ENCODE results near the gene TMCO4.
"Not testable (repeated sequence)": the region's sequence is repeated elsewhere in the genome, so short reads cannot be mapped to it uniquely, and the experiment has no call there.

TMCO4 gene

DNA sequence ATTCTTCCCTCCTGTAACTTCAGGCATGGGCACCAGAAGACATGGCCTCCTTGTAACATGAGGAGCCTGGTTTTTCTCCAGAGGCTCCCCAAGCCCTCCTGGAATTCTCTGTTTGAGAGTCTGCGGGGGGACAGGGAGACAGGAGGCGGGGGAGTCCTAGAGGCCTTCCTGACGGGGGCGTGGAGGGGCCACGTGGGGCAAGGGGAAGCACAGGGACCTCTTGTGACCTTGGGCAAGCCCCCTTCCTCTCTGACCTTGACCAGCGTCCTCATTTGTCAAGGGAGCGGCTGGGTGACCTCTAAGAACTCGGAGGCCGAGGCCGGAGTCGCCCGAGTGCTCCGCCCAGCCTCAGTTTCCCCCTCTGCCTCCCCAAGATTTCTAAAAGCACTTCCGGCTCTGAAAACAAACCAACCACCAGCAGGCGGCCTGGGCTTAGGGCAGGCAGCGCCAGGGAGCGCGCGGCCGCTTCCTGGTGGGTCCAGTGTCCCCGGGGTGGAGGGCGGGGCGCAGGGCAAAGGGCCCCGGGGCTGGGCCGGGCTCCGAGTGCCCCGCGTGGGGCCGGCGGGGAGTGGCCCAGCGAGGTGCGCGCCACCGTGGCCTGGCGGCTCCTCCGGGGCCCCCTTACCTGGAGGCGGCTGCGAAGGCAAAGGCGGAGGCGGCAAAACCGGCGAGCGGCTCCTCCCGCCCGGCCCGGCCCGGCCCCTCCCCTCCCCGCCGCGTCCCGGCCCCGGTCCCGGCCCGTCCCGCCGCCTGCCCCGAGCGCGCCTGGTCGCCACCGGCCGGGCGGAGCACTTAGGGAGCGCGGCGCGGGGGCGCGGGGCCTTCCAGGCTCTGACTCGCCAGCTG is at the start of gene TMCO4:
TMCO4 (minus strand) TSS at position 687 of the 846 bp plus-strand sequence. CDS start 19,158 bp downstream, outside the sequence.
- DNase-seq: peak in 2 of 3 experiments; percentile 40 to 47

DNA sequence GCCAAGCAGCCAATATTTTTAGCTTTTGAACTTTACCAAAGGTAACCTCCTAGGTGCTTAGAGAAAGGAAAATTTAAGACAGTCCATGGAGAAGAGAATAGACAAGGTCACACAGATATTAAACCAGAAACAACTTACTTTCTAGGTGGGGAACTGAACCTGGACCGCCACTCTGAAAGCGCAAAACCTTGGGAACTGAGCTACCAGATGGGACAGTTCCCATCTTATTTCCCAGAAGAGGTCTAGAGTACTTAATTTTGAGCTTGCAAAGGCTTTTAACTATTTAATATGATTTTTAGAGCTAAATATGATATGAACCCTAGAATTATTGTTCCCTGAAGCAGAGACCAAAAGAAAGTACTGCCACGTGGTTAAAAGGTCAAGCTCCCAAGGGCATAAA is 49.6 kb upstream of the TMCO4 start:
- DNase-seq: not testable (repeated sequence)

DNA sequence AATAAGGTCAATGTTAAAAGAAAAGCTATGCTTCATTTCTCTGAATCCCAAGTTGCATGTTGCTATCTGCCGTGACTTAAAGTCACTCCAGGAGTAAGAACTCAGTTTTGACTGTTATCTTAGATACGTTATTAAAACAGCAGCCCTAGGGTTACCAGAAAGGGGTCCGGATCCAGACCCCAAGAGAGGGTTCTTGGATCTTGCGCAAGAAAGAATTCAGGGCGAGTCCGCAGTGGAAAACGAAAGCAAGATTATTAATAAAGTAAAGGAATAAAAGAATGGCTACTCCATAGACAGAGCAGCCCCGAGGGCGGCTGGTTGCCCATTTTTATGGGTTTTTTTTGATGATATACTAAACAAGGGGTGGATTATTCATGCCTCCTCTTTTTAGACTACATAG is 47.6 kb upstream of the TMCO4 start:
- not testable (repeated sequence) for DNase-seq

DNA sequence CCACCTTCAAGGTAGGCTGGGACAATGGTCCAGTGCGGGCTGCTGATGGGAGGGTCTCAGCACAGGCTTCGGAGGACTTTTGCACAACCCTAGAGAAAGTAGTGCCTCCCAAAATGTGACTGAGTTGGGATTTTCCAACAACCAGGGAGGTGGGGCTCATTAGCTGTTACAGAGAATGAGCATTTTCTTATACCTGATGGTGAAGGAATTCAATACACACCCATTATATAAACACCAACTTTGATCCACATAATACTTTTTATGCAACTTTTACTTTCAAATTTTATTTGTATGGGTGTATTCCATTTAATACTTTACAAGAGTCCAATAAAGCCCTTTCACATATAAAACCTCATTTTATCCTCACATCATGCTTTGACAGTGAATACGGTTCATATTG is 46.6 kb upstream of the TMCO4 start:
- no peak for DNase-seq

DNA sequence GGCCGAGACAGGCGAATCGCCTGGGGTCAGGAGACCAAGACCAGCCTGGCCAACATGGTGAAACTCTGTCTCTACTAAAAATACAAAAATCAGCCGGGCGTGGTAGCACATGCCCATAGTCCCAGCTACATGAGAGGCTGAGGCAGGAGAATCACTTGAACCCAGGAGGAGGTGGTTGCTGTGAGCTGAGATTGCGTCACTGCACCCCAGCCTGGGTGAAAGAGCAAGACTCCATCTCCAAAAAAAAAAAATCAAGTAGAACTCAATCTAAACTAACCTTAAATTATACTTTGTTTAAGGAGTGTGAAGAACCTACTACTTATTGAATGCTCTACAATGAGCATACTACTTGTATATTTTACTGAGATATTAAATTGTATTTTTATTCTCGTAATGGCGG is 45.8 kb upstream of the TMCO4 start:
- no peak for DNase-seq

DNA sequence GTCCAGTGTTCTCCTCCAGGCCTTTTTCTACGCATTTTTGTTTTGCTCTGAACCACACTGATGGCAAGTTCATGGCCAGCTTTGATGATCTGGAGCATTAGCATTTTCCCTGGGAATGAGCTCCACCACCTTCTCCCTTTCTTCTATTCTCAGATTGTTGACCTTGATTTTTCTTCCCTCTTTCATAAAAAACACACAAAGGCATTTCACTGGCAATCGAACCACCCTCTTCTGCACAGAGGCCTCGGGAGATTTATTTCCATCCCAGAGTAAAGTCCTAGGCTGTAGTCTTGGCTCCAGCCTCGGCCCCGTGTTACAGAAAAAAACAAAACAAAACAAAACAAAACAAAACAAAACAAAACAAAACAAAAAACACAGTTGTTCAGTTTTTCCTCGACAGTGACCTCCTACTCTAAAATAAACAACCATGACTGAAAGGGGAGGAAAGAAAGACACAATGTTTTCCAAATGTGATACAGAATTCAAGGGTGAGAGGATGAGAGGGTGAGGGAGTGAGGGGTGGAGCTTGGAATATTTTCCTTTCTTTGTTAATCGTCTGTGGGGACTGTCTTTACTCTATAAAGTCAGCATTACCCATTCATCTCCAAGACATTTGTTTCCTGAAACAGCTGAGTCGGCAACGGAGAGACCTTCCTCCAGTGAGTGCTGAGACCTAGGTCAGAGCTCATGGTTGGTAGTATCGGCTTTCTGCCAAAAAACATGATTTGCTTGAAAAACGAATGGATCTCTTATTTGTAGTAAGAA is 45.2 kb upstream of the TMCO4 start:
- DNase-seq: no peak

DNA sequence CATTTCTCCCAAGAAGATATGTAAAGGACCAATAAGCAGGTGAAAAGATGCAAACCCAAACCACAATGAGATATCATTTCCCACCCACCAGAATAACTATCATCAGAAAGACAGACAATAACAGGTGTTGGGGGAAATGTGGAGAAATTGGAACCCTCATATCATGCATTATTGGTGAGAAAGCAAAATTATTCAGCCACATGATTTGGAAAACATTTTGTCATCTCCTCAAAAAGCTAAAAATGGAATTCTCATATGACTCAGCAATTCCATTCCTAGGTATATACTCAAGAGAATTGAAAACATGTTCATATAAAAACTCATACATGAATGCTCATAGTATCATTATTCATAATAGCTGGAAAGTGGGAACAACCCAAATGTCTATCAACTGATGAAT is 40.5 kb upstream of the TMCO4 start:
- DNase-seq: no peak

DNA sequence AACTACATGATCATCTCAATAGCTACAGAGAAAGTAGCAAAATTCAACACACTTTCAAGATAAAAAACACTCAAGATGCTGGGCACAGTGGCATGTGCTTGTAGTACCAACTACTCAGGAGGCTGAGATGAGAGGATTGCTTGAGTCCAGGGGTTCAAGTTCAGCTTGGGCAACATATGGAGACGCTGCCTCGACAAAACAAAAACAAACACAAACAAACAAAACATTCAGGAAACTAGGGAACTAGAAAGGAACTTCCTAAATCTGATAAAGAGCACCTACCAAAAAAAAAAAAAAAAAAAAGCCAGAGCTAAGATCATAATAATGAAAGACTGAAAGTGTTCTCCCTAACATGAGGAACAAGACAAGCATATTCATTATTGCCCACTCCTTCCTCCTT is 38.1 kb upstream of the TMCO4 start:
- DNase-seq: no peak

DNA sequence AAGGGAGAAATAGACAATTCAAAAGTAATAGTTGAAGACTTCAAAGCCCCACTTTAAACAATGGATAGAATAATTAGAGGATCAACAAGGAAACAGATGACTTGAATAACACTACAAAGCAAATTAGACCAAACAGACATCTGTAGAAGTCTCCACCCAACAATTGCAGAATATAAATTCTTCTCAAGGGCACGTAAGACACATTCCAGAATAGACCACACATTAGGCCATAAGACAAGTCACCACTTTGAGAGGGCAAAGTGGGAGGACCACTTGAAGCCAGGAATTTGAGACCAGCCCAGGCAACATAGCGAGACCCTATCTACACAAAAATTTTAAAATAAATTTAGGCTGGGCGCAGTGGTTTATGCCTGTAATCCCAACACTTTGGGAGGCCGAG is 35.9 kb upstream of the TMCO4 start:
- DNase-seq: no peak

DNA sequence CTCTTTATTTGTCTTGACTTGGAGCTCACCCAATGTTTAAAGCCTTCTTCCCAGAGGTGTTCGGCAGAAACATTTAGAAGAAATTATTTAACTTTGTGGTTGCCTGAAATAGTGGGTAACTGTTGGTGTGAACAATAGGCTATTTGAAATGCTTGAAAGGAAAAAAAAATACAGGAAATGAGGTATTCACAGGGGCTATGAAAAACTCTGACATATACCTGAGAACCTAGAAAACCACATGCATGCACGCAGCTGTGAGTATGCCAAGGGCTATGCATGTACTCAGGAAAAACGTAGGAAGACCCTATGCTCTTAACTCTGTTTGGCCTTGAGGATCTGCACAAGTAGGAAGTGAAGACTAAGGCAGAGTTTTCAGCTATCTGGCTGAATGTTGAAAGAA is 31.7 kb upstream of the TMCO4 start:
- no peak for DNase-seq

DNA sequence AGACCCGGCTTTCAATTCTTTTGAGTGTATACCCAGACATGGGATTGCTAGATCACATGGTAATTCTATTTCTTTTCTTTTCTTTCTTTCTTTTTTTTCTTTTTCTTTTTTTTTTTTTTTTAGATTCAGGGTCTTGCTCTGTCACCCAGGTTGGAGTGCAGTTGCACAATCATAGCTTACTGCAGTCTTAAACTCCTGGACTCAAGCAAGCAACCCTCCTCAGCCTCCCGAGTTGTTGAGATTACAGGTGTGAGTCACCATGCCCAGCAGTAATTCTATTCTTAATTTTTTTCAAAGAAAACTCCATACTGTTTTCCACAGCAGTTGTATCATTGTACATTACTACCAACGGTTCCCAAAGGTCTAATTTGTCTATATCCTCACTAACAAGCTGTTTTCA is 28.8 kb upstream of the TMCO4 start:
- no peak for DNase-seq

DNA sequence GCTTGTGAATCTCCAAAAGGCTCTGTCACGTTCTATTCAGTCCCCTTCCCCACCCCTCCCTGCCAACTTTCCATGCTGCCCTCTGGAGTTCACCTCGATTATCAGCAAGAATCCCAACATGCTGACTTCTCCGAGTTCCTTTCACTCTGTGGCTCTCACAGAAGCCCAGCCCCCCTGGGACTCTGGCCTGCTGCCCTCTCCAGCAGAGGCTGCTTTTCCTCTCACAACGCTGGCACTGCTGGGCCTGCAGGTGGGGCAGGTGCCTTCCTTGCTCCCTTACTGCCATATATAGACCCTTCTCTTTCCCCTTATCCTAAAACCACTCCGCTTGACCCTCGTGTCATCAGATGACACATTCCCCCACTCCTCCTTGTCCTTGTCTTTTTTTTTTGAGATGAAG is 25.6 kb upstream of the TMCO4 start:
- DNase-seq: no peak

DNA sequence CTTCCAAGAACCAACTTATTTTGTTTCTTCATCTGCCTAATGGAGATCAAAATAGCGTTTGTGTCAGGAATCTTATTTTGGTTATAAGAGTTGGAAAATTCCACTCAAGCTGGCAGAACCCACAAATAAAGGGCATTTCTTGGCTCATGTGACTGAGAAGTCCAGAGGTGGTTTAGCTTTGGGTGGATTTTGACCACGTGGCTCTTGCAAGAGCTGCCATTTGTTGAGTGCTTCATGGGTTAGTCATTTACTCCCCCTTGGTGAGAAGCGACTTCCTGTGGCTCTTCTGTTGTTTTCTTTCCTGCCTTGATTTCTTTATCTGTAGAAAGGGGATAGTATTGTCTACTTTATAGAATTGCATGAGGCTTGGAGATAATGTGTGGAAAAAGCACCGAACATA is 24.8 kb upstream of the TMCO4 start:
- no peak for DNase-seq

DNA sequence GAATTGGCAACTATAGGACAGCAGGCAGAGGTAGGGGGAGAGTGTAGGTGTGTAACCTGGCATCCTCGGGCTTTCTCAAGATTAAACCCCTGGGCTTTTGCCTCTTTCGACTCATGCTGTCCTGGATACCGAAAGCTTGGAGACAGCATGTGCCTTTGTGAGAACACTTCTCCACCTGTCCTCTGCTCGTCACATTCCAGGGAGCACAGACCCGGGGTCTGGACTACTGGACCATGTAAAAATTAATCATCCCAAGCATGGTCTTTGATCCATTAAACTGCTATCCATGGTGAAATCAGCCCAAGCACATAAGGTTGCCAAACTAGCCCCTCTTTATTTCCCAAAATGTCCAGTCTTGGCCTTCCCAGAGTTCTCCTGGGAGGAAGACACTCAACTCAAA is 24.3 kb upstream of the TMCO4 start:
- DNase-seq: no peak

DNA sequence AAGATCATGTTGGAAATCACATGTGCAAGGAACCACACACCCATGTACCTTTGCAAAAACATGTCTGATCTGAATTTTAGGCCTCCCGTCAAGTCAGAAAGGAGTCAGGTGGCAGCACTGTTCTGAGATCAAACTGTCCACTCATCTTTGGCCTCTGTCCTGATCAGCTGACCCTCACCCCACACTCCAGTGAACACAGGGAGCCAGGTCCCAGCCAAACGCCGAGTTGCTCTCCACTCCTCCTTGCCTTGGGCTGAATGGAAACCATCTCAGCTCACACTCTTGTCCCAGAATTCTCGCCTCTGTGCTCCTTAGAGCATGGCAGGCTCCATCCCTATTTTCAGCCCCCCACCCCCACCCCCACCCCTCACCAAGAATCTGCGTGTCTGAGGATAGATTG is 20.0 kb upstream of the TMCO4 start:
- no peak for DNase-seq

DNA sequence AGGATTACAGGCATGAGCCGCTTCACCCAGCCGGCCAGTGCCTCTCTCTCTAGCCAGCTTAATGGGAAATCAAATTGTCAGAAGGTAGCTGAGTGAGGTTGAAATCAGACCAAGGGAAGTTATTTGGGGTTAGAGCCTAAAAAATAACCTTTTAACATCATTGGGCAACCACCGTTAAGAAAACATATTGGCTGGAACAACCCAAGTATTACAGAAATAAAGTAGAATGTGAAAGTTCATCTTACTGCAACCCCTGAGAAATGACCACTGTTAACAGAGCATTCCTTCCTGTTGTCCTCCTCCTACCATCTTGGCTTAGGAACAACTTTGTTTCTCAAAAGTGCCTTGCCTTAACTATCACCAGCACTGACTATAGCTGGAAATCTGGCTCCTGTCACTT is 18.6 kb upstream of the TMCO4 start:
- DNase-seq: no peak

DNA sequence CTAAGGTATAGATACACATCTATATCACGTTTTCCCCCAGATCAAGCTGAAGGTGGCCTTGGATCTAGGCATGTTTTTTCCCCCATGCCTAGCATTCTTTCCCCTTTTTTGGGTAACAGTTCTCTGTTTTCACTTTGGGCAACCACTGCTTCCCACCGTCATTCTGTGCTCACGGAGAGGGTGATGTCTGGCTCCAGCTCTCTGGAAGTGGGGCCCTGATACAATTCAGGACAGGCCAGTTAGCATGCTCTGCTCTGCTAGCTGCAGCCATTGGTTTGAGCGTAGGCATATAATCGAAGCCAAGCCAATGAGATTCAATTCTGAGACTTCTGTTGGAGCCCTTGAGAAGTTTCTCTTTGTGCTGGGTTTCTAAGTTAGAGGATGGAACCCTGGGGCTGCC is 17.4 kb upstream of the TMCO4 start:
- DNase-seq: no peak

DNA sequence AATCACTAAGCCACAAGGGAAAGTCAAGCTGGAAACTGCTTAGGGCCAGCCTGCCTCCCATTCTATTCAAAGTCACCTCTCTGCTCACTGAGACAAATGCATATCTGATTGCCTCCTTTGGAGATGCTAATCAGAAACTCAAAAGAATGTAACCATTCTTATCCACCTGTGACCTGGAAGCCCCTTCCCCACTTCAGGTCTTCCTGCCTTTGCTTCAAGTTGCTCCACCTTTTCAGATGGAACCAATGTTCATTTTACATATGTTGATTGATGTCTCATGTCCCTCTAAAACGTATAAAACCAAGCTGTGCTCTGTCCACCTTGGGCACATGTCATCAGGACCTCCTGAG is 17.0 kb upstream of the TMCO4 start:
- not testable (repeated sequence) for DNase-seq

DNA sequence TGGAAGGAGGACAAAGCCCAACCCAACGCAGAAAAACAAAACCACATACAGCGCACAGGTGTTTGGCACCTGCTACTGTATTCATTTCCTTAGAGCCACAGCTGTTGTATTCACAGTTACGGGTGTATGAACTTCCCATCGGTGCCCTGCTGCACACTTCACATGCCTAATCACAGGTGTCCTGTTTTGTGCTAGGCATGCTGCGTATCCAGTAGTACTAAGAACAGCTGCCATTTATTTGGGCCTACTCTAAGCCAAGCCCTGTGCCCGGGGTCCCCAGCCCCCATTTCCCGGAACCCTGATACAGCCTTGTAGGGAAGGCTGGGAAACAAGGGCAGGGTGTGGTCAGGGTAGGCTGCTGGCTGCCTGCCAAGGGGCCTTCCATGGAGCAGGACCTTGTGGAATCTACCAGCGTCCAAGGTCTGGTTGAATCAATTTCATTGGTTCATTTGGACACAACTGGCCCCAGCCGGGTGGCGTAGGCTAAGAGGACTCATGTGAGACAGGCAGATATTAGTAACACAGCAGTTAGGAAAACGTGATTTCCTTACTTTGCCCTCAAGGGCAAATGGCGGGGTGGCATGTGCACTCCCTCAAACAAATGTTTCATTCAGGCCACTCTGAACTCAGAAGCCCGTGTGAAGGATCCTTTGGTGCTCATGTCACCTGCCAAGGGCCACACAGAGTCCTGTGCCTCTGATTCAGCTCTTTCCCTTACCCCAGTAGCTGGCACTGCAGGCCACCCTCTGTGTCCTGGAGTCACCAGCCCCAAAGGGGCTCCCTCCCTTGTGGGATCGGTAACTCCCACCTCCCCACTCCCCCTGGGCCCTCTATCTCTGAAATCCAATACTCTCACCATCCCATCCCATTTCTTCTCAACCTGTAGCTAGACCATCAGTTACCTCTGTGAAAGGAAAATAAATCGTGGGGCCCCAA is 16.4 kb upstream of the TMCO4 start:
- peak; percentile 60 to 86 (median 83) for DNase-seq

DNA sequence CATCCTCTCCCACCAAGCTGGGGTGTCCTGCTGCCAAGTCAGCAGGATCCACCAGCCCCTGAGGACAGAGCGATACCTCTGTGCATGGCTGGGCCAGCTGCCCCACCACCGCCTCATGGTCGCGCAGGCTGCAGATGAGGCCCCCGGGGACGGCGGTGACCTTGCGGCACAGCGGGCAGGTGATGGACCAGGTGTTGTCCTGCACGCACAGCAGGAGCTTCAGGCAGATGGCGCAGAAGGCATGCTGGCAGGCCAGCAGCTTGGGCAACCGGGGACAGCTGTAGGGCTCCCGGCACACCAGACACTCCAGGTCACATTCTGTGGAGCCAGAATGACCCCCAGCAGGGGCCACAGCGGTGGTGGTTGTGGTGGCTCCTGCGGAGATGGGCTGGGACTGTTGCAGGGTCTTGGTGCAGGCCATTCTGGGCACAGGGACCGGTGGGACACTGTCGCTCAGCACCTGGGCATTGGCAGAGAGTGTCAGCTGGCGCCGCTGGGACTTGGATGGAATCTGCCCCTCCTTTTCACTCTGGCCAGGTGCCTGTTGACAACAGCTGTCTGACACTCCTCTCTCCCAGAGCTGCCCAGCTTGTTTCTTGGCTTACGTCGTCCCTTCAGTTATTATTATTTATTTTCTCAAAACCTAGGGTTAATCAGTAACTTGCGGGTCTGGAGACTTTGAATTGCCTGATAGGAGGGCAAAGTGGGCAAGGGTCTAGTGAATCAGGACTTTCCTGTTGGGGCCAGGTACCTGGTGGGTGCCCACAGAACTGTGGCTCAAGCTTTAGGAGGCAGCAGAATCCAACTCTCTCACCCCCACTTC is 15.2 kb upstream of the TMCO4 start, which contains the start of gene RNF186:
RNF186 (minus strand) TSS at position 603 of the 823 bp plus-strand sequence; CDS start at position 421, 182 bp downstream.
- peak; percentile 49 to 69 (median 54) for DNase-seq

DNA sequence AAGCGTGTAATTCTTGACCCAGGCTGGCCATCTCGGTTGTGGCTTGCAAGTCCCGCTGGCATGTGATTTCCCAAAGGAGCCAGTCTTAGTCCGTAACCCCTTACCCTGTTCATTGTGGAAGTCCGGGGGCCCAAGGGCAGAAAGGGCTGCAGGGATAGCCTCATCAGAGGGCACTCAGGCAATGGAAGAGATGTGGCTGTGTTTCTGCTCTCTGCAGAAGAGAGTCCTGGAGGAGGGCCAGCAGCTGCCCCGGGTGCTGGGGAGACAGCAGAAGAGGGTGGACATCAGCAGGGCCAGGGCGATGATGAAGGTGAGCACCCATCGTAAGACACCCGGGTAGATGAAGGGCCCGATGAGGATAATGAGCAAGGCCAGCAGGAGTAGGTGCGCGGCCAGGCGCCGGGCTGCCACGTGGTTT is 14.5 kb upstream of the TMCO4 start:
- peak in 1 of 3 experiments; percentile 17 for DNase-seq

DNA sequence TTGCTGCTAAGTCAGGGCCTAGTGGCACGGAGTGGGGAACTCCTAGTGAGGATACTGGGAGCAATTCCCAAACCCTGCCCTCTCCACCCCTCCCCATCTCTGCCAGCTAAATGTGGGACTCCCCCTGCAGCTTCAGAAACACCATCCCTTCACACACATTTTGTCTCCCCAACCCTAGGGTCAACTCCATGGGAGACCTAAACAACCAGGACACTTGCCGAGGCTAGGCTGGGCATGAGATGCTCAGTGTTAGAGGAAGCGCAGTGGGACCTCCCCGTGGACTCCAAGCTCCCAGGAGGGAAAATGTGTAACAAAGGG is 13.9 kb upstream of the TMCO4 start:
- no peak for DNase-seq
